Transverse colon (tissue), 4 donors: ENCODE data around the gene DNASE1L3.

Experiments
- CTCF ChIP-seq, 5 experiments: fragments of 200-600 bp in 3 of 5; fragments of 450-650 bp in 2 of 5; sonication (generic) in 3 of 5; IDR thresholded peaks; 1 replicate in 2 of 5; 2 replicates in 3 of 5; pipeline ENCODE4 v1.5.1; 2016 to 2017; ENCODE audit warnings: antibody characterized with exemption in 5 of 5, inconsistent platforms in 3 of 5, mild to moderate bottlenecking in 2 of 5, moderate library complexity in 1 of 5
- EP300 ChIP-seq: sonication (generic); formaldehyde crosslinking; IDR thresholded peaks from one replicate; pipeline ENCODE4 v1.6.1; 2017; ENCODE audit warnings: antibody characterized with exemption, low read depth
- POLR2AphosphoS5 ChIP-seq, 3 donors: sonication (generic); formaldehyde crosslinking; IDR thresholded peaks; one replicate each; pipeline ENCODE4 v1.6.1; 2016; ENCODE audit warnings: antibody characterized with exemption in 3 of 3

- TF ChIP-seq CTCF (IDR thresholded peaks at IDR 0.05) (no peak), POLR2AphosphoS5 (IDR thresholded peaks at IDR 0.05) (peak in 1 of 3 donors; percentile 3), EP300 (no peak)
Observed at GRCh38 chr3:58237941-58238681, 27.3 kb upstream of the DNASE1L3 start.
